Stimulated activated naive CD8-positive, alpha-beta T cell treated with anti-CD3 and anti-CD28 coated beads, Interleukin-15, amount 100 ng/mL, for 72 hours (primary cell): Measurements from ENCODE around the gene CLDN3.
"Not testable (repeated sequence)": the region's sequence is repeated elsewhere in the genome, so short reads cannot be mapped to it uniquely, and the experiment has no call there.

ENCODE experiments used
- ATAC-seq: fragments of 150-1000 bp; cut with Tn5 transposase; 2 replicates; pipeline ENCODE4 v1.10.0; 2021; ENCODE audit warnings: mild to moderate bottlenecking, moderate library complexity
- DNase-seq, 2 donors: peaks; one replicate each; pipeline ENCODE4 v3.0.0; 2021 to 2022
- H3K27ac Mint-ChIP-seq, 2 donors: one replicate each; pipeline ENCODE4 v1.8.0; 2022; ENCODE audit warnings: mild to moderate bottlenecking in 2 of 2, mixed read lengths in 2 of 2, moderate library complexity in 2 of 2
- H3K27me3 Mint-ChIP-seq: one replicate; pipeline ENCODE4 v1.8.0; 2022; ENCODE audit warnings: mixed read lengths
- H3K4me1 Mint-ChIP-seq: one replicate; pipeline ENCODE4 v1.8.0; 2022; ENCODE audit warnings: mild to moderate bottlenecking, mixed read lengths
- H3K4me3 Mint-ChIP-seq, 2 donors: one replicate each; pipeline ENCODE4 v1.8.0; 2022; ENCODE audit warnings: mild to moderate bottlenecking in 2 of 2, mixed read lengths in 2 of 2, moderate library complexity in 1 of 2
- H3K9me3 Mint-ChIP-seq, 2 donors: one replicate each; pipeline ENCODE4 v1.8.0; 2022; ENCODE audit warnings: mixed read lengths in 2 of 2

CLDN3 gene

DNA sequence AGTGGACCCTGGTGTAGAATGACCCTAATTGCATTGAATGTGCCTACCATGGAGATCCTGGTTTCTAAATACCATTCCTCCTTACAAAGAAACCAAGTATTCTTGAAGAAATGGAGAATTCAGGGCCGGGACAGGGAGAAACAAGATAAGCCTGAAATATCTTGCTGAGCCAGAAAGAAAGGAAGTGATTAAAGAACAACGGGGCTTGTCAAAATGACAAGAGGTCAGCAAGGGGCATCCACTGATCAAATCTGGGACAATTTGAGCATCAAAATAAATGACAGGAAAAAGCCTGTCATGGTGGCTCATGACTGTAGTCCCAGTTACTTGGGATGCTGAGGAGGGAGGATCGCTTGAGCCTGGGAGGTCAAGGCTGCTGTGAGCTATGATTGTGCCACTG is 39.6 kb downstream of the CLDN3 start:
- H3K27me3 Mint-ChIP-seq = peaks cover 11% of the 10 kb centered on the region
- ATAC-seq (no peak), DNase-seq (no peak)
- peaks cover 10% of the 10 kb centered on the region for H3K4me1 Mint-ChIP-seq
- peak overlapping the region in 1 of 2 donors; percentile 5 for H3K27ac Mint-ChIP-seq
- no peak overlapping the region for H3K4me3 Mint-ChIP-seq
- no peaks in the 10 kb centered on the region for H3K9me3 Mint-ChIP-seq

DNA sequence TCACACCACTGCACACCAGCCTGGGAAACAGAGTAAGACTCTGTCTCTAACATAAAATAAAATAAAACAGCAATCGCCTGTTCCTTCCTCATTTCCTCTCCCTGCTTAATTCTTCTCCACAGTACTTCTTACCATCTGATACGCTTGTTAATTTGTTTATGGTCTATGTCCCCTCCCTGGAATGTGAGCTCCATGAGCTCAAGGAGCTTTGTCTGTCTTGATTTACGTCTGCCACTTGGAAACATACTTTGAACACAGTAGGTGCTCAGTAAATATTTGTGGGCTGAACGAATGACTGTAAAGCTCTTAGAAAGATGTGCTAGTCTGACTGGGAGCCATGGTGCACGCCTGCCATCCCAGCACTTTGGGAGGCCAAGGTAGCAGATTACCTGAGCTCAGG is 41.5 kb downstream of the CLDN3 start:
- H3K27me3 Mint-ChIP-seq = peaks cover 19% of the 10 kb centered on the region
- H3K4me3 Mint-ChIP-seq = no peak overlapping the region
- ATAC-seq (no peak), DNase-seq (no peak)
- no peak overlapping the region for H3K27ac Mint-ChIP-seq
- no peaks in the 10 kb centered on the region for H3K4me1 Mint-ChIP-seq
- H3K9me3 Mint-ChIP-seq = no peaks in the 10 kb centered on the region

DNA sequence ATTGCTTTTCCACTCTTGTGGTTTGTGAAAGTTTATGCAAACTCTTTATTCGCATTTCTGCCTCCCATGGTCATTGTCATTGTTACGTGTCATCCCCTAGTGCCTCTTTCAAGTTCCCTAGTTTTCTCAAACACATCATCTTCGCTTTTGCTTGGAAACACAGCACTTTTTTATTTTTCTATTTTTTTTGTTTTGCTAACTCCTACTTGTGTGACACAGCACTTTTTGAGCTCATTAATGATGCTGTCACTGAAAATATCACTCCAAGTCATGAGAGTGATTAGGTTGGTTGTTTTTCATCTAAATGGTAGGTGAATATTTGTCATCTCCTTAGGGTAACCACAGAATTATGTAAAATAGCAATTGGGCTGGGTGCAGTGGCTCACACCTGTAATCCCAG is 42.1 kb downstream of the CLDN3 start:
- no peak overlapping the region for H3K4me3 Mint-ChIP-seq
- H3K9me3 Mint-ChIP-seq = no peaks in the 10 kb centered on the region
- ATAC-seq (no peak), DNase-seq (no peak)
- no peak overlapping the region for H3K27ac Mint-ChIP-seq
- H3K4me1 Mint-ChIP-seq = no peaks in the 10 kb centered on the region
- H3K27me3 Mint-ChIP-seq = peaks cover 19% of the 10 kb centered on the region

DNA sequence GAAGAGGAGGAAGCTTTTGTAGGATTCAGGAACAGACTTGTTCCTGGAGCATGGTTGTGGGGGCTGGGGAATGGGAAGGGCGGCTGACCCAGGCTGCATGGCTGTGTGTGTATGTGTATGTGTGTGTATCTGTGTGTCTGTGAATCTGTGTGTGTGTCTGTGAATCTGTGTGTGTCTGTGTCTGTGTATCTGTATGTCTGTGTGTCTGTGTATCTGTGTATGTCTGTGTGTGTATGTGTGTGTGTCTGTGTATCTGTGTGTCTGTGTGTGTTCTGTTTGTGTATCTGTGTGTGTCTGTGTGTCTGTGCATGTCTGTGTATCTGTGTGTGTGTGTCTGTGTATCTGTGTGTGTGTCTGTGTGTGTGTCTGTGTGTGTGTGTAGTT is 44.0 kb downstream of the CLDN3 start:
- Mint-ChIP-seq H3K4me1 (no peaks in the 10 kb centered on the region), H3K27me3 (peaks cover 24% of the 10 kb centered on the region), H3K27ac (no peak overlapping the region), H3K4me3 (no peak overlapping the region), H3K9me3 (no peaks in the 10 kb centered on the region)
- ATAC-seq (peak; percentile 54), DNase-seq (no peak)

DNA sequence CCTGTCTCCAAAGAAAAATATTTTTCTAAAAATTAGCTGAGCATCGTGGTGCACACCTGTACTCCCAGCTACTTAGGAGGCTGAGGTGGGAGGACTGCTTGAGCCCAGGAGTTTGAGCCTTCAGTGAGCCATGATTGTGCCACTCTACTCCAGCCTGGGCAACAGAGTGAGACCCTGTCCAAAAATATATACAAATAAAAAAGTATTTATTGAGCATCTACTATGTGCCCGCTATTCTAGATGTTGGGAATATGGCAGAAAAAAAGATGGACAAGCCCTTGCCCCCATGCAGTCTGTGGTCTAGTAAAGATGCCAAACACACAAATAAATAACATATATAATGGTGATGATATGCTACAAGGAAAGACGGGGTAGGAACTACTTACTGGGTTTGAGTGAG is 46.3 kb downstream of the CLDN3 start:
- Mint-ChIP-seq H3K4me1 (peaks cover 7% of the 10 kb centered on the region), H3K27ac (no peak overlapping the region), H3K9me3 (no peaks in the 10 kb centered on the region), H3K27me3 (peaks cover 36% of the 10 kb centered on the region), H3K4me3 (no peak overlapping the region)
- ATAC-seq (no peak), DNase-seq (no peak)

DNA sequence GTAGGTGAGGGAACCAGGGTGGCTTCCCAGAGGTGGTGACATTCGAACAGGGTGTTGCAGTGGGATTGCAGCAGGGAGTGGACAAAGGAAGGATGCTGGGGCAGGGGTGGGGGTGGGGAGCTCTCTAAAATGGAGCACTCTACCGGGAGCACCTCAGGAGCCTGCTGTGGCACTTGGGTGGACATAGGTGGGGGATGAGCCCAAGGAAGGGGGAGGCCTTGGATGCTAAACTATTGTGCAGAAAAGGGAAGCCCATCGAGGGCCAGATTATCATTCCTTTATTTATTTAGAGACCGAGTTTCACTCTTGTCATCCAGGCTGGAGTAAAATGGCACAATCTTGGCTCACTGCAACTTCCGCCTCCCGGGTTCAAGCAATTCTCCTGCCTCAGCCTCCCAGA is 47.3 kb downstream of the CLDN3 start:
- Mint-ChIP-seq H3K27ac (no peak overlapping the region), H3K9me3 (no peaks in the 10 kb centered on the region), H3K4me1 (peaks cover 18% of the 10 kb centered on the region), H3K4me3 (no peak overlapping the region), H3K27me3 (peaks cover 26% of the 10 kb centered on the region)
- ATAC-seq = no peak
- DNase-seq = no peak

DNA sequence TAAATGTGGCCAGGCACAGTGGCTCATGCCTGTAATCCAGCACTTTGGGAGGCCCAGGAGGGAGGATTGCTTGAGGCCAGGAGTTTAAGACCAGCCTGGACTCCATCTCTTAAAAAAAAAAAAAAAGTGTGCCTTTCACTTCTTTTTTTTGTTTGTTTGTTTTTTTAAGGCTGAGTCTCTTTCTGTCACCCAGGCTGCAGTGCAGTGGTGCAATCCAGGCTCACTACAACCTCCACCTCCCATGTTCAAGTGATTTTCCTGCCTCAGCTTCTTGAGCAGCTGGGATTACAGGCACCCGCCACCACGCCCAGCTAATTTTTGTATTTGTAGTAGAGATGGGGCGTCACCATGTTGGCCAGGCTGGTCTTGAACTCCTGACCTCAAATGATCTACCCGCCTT is 47.9 kb downstream of the CLDN3 start:
- peaks cover 24% of the 10 kb centered on the region for H3K4me1 Mint-ChIP-seq
- ATAC-seq, DNase-seq, H3K4me3 Mint-ChIP-seq, H3K27ac Mint-ChIP-seq, H3K9me3 Mint-ChIP-seq: not testable (repeated sequence)
- peaks cover 26% of the 10 kb centered on the region for H3K27me3 Mint-ChIP-seq

DNA sequence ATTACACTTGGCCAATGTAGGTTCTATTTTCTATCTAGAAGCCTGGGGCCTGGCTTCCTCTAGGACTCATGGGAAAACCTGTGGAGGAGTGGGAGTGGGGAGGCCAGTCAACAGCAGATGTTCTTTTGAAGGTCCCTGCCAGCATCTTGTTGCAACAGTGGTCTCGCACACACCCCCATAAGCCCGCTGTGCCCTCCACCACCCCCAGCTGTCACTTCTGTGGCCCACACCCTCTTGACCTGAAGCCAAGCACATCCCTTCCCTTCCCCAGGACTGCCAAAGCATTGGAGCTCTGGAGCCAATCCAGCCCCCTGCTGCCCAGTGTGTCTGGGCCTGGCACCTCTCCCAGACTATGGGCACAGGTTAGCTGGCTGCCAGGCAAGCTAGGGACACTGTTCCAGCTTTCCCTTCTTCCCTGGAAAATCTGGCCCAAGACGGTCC is 48.7 kb downstream of the CLDN3 start:
- Mint-ChIP-seq H3K4me3 (no peak overlapping the region), H3K27ac (no peak overlapping the region), H3K27me3 (peaks cover 26% of the 10 kb centered on the region), H3K4me1 (peaks cover 31% of the 10 kb centered on the region), H3K9me3 (no peaks in the 10 kb centered on the region)
- no peak for DNase-seq
- no peak for ATAC-seq

DNA sequence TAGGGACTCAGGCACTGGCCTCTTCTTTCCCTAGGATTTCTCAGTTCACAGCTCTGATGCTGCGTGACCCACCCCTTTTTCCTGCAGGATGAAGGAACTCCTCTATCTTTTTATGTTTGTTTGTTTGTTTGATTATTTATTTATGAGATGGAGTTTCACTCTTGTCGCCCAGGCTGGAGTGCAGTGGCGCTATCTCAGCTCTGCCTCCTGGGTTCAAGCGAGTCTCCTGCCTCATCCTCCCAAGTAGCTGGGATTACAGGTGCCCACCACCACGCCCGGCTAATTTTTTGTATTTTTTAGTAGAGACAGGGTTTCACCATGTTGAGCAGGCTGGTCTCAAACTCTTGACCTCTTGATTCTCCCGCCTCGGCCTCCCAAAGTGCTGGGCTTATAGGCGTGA is 49.6 kb downstream of the CLDN3 start:
- peaks cover 26% of the 10 kb centered on the region for H3K27me3 Mint-ChIP-seq

DNA sequence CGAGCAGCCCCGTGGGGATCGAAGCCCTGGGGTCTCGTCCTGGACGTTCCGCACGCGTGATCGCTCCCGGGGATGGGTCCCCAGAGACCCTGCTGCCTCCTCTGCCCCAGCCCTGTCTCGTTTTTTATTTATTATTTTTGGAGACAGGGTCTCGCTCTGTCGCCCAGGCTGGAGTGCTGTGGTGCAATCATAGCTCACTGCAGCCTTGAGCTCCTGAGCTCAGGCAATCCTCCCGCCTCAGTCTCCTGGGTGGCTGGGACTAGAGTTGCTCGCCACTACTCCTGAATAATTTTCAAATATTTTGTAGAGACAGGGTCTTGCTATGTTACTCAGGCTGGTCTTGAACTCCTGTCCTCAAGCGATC is 50.3 kb downstream of the CLDN3 start:
- peak overlapping the region in 1 of 2 donors; percentile 72 for H3K27ac Mint-ChIP-seq
- DNase-seq = no peak

More for the DNA sequence above, 49.6 kb downstream of the CLDN3 start:
- ATAC-seq, H3K9me3 Mint-ChIP-seq, DNase-seq: not testable (repeated sequence)
- peaks cover 40% of the 10 kb centered on the region for H3K4me1 Mint-ChIP-seq
- peak overlapping the region; percentile 52 to 74 for H3K4me3 Mint-ChIP-seq
- H3K27ac Mint-ChIP-seq = peak overlapping the region in 1 of 2 donors; percentile 29

More for the DNA sequence above, 50.3 kb downstream of the CLDN3 start:
- peak overlapping the region; percentile 52 to 74 for H3K4me3 Mint-ChIP-seq
- H3K9me3 Mint-ChIP-seq = no peaks in the 10 kb centered on the region
- no peak for ATAC-seq
- H3K27me3 Mint-ChIP-seq = peaks cover 22% of the 10 kb centered on the region
- H3K4me1 Mint-ChIP-seq = peaks cover 42% of the 10 kb centered on the region
